ENCODE data around the gene VENTX. TPM values are rescaled to one million over a fixed set of nuclear protein-coding genes. Genes with fewer than 3 reads are reported as not detected.

The VENTX gene
- total and polyA plus RNA-seq, 2 donors (not counting 3 experiments of a cell fraction or from before 2014, with no cell fraction given), result not detected

DNA sequence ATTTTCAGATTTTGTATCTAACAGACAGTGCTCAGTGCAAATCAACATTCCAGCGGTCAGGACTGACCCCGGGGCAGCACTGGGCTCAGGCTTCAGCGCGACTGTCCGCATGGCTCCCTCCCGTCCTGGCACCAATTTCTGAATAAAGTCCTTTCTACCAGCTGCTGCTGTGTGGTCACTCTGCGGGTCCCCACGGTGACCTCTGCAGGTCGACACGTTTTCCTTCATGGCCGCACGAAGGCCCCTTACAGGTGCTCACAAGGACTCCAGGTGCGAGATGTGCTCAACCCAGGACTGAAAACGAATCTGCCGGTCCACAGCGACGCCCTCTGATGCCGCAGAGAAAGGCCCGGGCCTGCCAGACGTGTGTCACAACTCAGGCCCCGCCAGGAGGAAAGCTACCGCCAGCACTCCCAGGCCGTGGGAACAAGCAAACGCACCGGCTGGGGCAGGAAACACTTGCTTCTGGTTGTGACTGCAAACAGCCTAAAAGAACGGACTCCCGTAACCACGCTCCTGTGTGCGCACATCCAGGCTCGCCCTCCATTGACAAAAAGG, 11.3 kb upstream of the VENTX start:
- no peak for FAIRE-seq
- no TSS peak for BruUV-seq (replicated peaks)
- intact Hi-C loops (cut with micrococcal nuclease) (no loop called here), dilution Hi-C loops (cut with MboI; ENCODE audit: extremely low pct_ligation_motif_present, low sequenced_read_pairs) (no loop called here)
- H3K27me3 ChIP-seq (ENCODE audit: control insufficient read depth in 2 of 2, insufficient read depth in 2 of 2, low read length in 2 of 2), result peaks cover 11 to 18% of the 10 kb centered on the region in 2 experiments
- POLR2A ChIA-PET, result no interaction called here
- CTCF ChIA-PET, result interaction anchor here (1.1 kb wide), 1 partner anchor 31 kb away, joined by 4 read pairs; no protein-coding TSS in a partner anchor
- no peaks in the 10 kb centered on the region for H3K9me3 ChIP-seq (replicated peaks; ENCODE audit: control insufficient read depth, insufficient read depth, low read length)
- no peaks in the 10 kb centered on the region for H3K36me3 ChIP-seq (ENCODE audit: control insufficient read depth in 2 of 2, extremely low read depth in 1 of 2, insufficient read depth in 2 of 2, low read length in 2 of 2)
- H3K4me2 ChIP-seq (ENCODE audit: insufficient read depth, low read length), result no peak overlapping the region
- no peaks in the 10 kb centered on the region for H3K79me2 ChIP-seq (ENCODE audit: control insufficient read depth, insufficient read depth, low read length)
- no peaks in the 10 kb centered on the region for H4K20me1 ChIP-seq (replicated peaks; ENCODE audit: control insufficient read depth, extremely low read depth, insufficient read depth, low read length)
- no peaks in the 10 kb centered on the region for H3K9me1 ChIP-seq (replicated peaks; ENCODE audit: control insufficient read depth, extremely low read depth, insufficient read depth, low read length)
- no peak overlapping the region for H3K4me3 ChIP-seq (replicated peaks in 1 of 3; ENCODE audit: insufficient read depth in 1 of 3, low read depth in 1 of 3, low read length in 3 of 3)
- H2AFZ ChIP-seq (ENCODE audit: low read depth, low read length), result no peak overlapping the region
- TF ChIP-seq, protein P1, sequence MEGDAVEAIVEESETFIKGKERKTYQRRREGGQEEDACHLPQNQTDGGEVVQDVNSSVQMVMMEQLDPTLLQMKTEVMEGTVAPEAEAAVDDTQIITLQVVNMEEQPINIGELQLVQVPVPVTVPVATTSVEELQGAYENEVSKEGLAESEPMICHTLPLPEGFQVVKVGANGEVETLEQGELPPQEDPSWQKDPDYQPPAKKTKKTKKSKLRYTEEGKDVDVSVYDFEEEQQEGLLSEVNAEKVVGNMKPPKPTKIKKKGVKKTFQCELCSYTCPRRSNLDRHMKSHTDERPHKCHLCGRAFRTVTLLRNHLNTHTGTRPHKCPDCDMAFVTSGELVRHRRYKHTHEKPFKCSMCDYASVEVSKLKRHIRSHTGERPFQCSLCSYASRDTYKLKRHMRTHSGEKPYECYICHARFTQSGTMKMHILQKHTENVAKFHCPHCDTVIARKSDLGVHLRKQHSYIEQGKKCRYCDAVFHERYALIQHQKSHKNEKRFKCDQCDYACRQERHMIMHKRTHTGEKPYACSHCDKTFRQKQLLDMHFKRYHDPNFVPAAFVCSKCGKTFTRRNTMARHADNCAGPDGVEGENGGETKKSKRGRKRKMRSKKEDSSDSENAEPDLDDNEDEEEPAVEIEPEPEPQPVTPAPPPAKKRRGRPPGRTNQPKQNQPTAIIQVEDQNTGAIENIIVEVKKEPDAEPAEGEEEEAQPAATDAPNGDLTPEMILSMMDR (IDR thresholded peaks at IDR 0.05; ENCODE audit: extremely low read depth in 1 of 2, insufficient read depth in 1 of 2, low read depth in 1 of 2, low read length in 2 of 2), result no peak
- no peak for TF ChIP-seq GATA2 (IDR thresholded peaks at IDR 0.05; ENCODE audit: insufficient read depth, insufficient read length, low read depth, low read length)
- TF ChIP-seq JUN (IDR thresholded peaks at IDR 0.05; ENCODE audit: borderline replicate concordance, insufficient read depth, insufficient read length, low read depth), result no peak
- no peak for TF ChIP-seq POLR2AphosphoS5 (IDR thresholded peaks at IDR 0.05; ENCODE audit: insufficient read depth, low read depth, low read length)
- no peak for TF ChIP-seq MYC (IDR thresholded peaks at IDR 0.05; ENCODE audit: low read depth, low read length)
- TF ChIP-seq, protein P2, sequence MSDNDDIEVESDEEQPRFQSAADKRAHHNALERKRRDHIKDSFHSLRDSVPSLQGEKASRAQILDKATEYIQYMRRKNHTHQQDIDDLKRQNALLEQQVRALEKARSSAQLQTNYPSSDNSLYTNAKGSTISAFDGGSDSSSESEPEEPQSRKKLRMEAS (IDR thresholded peaks at IDR 0.05; ENCODE audit: insufficient read depth, insufficient read length), result no peak
- no peak for TF ChIP-seq FOS (IDR thresholded peaks at IDR 0.05; ENCODE audit: borderline replicate concordance, insufficient read depth, low read length)
- TF ChIP-seq EZH2 (IDR thresholded peaks at IDR 0.05; ENCODE audit: borderline replicate concordance, low read depth, low read length, severe bottlenecking), result no peak
- TF ChIP-seq POLR2A (IDR thresholded peaks at IDR 0.05; ENCODE audit: low read depth, low read length), result no peak
- H3K27ac ChIP-seq (ENCODE audit: insufficient read depth, low read depth, low read length), result no peak overlapping the region
- DNase-seq (ENCODE audit: low read depth, low spot score), result no peak
- H3K9ac ChIP-seq (replicated peaks; ENCODE audit: extremely low read depth, insufficient read depth, low read length), result no peak overlapping the region
- H3K4me1 ChIP-seq (ENCODE audit: control insufficient read depth, extremely low read depth, insufficient read depth, low read length), result no peaks in the 10 kb centered on the region

Data from endothelial cell of umbilical vein (primary cell).